GM12865 (cell line): ENCODE measurements around the gene HAX1.
"Not testable (repeated sequence)": the region's sequence is repeated elsewhere in the genome, so short reads cannot be mapped to it uniquely, and the experiment has no call there.

ENCODE experiments used
- DNase-seq: peaks from one replicate; pipeline ENCODE4 v3.0.0; 2010; ENCODE audit warnings: low read depth
- H3K4me3 ChIP-seq: 2 replicates; pipeline ENCODE4 v1.5.1; 2011; ENCODE audit warnings: mild to moderate bottlenecking, low read depth, low read length, control low read depth
- CTCF ChIP-seq: IDR thresholded peaks from 2 replicates; pipeline ENCODE4 v1.5.1; 2011; ENCODE audit warnings: low read length, control low read depth, low read depth, inconsistent platforms; ENCODE audit not compliant: insufficient read depth; ENCODE audit errors: missing control alignments

The HAX1 gene

GRCh38 chr1:154272217-154272998 lies at the start of gene HAX1:
TSS of gene HAX1 (plus strand) at chr1:154272629. CDS start at chr1:154272724, 95 bp downstream.
- H3K4me3 ChIP-seq = peak within 1 kb of the TSS; percentile 77
- peak; percentile 73 for TF ChIP-seq CTCF
- DNase-seq = peak; percentile 99

- TF ChIP-seq CTCF = no peak
- peak overlapping the region; percentile 86 for H3K4me3 ChIP-seq
- DNase-seq = no peak
These were observed 49.5 kb upstream of the HAX1 start for GRCh38 chr1:154222918-154223317.

GRCh38 chr1:154223621-154224020 lies 48.8 kb upstream of the HAX1 start:
- TF ChIP-seq CTCF = no peak
- no peak for DNase-seq
- no peak overlapping the region for H3K4me3 ChIP-seq

GRCh38 chr1:154225370-154225769 lies 47.1 kb upstream of the HAX1 start:
- H3K4me3 ChIP-seq = no peak overlapping the region
- no peak for DNase-seq
- no peak for TF ChIP-seq CTCF

- not testable (repeated sequence) for DNase-seq, H3K4me3 ChIP-seq
These were observed 41.3 kb upstream of the HAX1 start for GRCh38 chr1:154231112-154231511.

- not testable (repeated sequence) for DNase-seq, H3K4me3 ChIP-seq
These were observed 39.3 kb upstream of the HAX1 start for GRCh38 chr1:154233127-154233526.

- TF ChIP-seq CTCF = no peak
- H3K4me3 ChIP-seq = no peak overlapping the region
- DNase-seq = no peak
These were observed 35.6 kb upstream of the HAX1 start for GRCh38 chr1:154236855-154237254.

GRCh38 chr1:154237435-154237834 lies 35.0 kb upstream of the HAX1 start:
- DNase-seq = no peak
- no peak overlapping the region for H3K4me3 ChIP-seq
- TF ChIP-seq CTCF = no peak
